Measurements from ENCODE around the gene ZBTB9. TPM values are rescaled to one million over a fixed set of nuclear protein-coding genes. Genes with fewer than 3 reads are reported as not detected.

The ZBTB9 gene
- polyA plus RNA-seq, 2 of the 4 experiments (the other 2 are of a cell fraction): 6.9 to 9.9 TPM

DNA sequence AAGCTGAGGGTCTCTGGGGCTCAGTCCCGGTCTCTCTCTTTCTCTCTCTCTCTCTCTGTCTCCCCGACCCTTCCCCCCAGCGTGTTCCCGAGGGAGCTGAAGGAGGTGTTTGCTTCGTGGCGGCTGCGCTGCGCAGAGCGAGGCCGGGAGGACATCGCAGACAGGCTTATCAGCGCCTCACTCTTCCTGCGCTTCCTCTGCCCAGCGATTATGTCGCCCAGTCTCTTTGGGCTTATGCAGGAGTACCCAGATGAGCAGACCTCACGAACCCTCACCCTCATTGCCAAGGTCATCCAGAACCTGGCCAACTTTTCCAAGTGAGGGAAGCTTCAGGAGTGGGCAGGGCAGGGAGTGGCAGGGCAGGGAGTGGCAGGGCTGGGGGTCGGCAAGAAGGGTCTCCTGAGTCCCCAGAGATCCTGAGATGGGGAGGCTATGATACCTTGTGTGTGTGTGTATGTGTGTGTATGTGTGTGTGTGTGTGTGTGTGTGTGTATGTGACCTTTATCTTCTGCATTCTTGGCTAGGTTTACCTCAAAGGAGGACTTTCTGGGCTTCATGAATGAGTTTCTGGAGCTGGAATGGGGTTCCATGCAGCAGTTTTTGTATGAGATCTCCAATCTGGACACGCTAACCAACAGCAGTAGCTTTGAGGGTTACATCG is 13.6 kb upstream of the ZBTB9 start:
- CTCF ChIA-PET: interaction anchor here (1.3 kb wide), 1 partner anchor 260 kb away, joined by 3 read pairs; no protein-coding TSS in a partner anchor

DNA sequence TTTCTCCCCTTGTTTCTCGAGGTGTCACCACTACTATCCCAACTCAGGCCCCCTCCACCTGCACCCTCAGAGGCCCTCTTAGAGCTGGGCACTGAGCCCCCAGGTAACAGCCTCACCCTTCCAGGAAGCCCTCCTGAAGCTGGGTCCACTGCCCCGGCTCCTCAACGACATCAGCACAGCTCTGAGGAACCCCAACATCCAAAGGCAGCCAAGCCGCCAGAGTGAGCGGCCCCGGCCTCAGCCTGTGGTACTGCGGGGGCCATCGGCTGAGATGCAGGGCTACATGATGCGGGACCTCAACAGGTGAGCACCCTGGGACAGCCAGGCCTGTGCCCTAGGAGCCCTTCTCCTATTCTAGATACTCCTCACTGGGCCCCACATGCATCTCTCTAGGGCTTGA is 12.9 kb upstream of the ZBTB9 start:
- no peaks in the 10 kb centered on the region for H3K4me1 ChIP-seq
- DNase-seq (ENCODE audit: low read depth in 1 of 2, low spot score in 1 of 2) (no peak), ATAC-seq (no peak), FAIRE-seq (no peak)
- H3K4me2 ChIP-seq: no peak overlapping the region
- no peak overlapping the region for H3K4me3 ChIP-seq
- no peak for TF ChIP-seq CBX2 (IDR thresholded peaks at IDR 0.05; ENCODE audit: borderline replicate concordance, low read depth)
- TF ChIP-seq RFX5 (IDR thresholded peaks at IDR 0.05): no peak
- TF ChIP-seq BHLHE40 (IDR thresholded peaks at IDR 0.05; ENCODE audit: low read depth, low read length): no peak
- no peak for TF ChIP-seq MAZ (IDR thresholded peaks at IDR 0.05; ENCODE audit: borderline replicate concordance, low read depth, low read length)
- no peak for TF ChIP-seq CBX8 (IDR thresholded peaks at IDR 0.05)
- no peak for TF ChIP-seq FOXS1 (CRISPR knock-in tag; IDR thresholded peaks at IDR 0.05)
- no peak for TF ChIP-seq CHD2 (IDR thresholded peaks at IDR 0.05; ENCODE audit: low read length, partially characterized antibody)
- no peak for TF ChIP-seq EHF (CRISPR knock-in tag; IDR thresholded peaks at IDR 0.05)
- TF ChIP-seq NFE2L2 (conservative IDR thresholded peaks at IDR 0.05; ENCODE audit: low read length): no peak
- no peak for TF ChIP-seq ZC3H11A (IDR thresholded peaks at IDR 0.05)
- TF ChIP-seq, protein P1, sequence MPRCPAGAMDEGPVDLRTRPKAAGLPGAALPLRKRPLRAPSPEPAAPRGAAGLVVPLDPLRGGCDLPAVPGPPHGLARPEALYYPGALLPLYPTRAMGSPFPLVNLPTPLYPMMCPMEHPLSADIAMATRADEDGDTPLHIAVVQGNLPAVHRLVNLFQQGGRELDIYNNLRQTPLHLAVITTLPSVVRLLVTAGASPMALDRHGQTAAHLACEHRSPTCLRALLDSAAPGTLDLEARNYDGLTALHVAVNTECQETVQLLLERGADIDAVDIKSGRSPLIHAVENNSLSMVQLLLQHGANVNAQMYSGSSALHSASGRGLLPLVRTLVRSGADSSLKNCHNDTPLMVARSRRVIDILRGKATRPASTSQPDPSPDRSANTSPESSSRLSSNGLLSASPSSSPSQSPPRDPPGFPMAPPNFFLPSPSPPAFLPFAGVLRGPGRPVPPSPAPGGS (IDR thresholded peaks at IDR 0.05): no peak
- TF ChIP-seq, protein P2, sequence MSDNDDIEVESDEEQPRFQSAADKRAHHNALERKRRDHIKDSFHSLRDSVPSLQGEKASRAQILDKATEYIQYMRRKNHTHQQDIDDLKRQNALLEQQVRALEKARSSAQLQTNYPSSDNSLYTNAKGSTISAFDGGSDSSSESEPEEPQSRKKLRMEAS (IDR thresholded peaks at IDR 0.05): no peak
- no peak for TF ChIP-seq RAD21 (conservative IDR thresholded peaks at IDR 0.05 in 1 of 2, IDR thresholded peaks at IDR 0.05 in 1 of 2)
- TF ChIP-seq MAFK (IDR thresholded peaks at IDR 0.05; ENCODE audit: partially characterized antibody): no peak
- no peak for TF ChIP-seq CEBPB (IDR thresholded peaks at IDR 0.05)
- no peak for TF ChIP-seq PHF8 (IDR thresholded peaks at IDR 0.05; ENCODE audit: borderline replicate concordance, low read depth)
- no peak for TF ChIP-seq RCOR1 (IDR thresholded peaks at IDR 0.05; ENCODE audit: low read depth, low read length)
- H3K27ac ChIP-seq: no peak overlapping the region
- CTCF ChIA-PET: interaction anchor here (1.8 kb wide), 1 partner anchor 16 kb away, joined by 7 read pairs; no protein-coding TSS in a partner anchor
- 73% methylated on average over 2 of the region's 9 CpGs for WGBS (ENCODE audit: missing lambda C conversion rate)
- POLR2A ChIA-PET: interaction anchor here (1.1 kb wide), 1 partner anchor 10 kb away, joined by 3 read pairs; no protein-coding TSS in a partner anchor
- H3K9me3 ChIP-seq: no peaks in the 10 kb centered on the region

More for the DNA sequence above, 13.6 kb upstream of the ZBTB9 start:
- POLR2A ChIA-PET: interaction anchor here (1.0 kb wide), 1 partner anchor 14 kb away, joined by 4 read pairs; the partner anchor contains the start of gene ZBTB9
- ATAC-seq: no peak
- WGBS (ENCODE audit: missing lambda C conversion rate): 82% methylated on average over 18 of the region's 19 CpGs
- no peak for FAIRE-seq
- TF ChIP-seq NR3C1 (IDR thresholded peaks at IDR 0.05): no peak
- Histone ChIP-seq H3K27ac (no peak overlapping the region), H3K4me2 (no peak overlapping the region), H3K4me1 (no peaks in the 10 kb centered on the region), H3K4me3 (no peak overlapping the region), H3K9me3 (no peaks in the 10 kb centered on the region)
- DNase-seq (ENCODE audit: low read depth in 1 of 2, low spot score in 1 of 2): no peak

DNA sequence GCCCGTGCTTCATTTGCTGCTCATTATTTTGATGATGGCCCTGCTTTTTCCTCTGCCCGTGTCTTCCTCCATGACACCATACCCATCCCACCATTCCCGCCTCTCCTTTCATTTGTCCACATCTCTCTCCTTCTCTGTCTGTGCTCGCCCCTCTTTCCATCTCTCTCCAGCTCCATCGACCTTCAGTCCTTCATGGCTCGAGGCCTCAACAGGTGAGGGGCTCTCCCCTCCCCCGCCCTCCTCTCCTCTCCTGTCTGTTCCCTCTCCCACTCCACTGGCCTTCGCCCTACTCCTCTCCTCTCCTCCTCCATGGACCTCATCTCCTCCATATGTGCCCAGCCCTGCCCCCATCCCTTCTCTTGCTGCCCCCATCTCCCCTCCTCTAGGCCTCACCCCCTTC is 12.1 kb upstream of the ZBTB9 start:
- no peak overlapping the region for H3K27ac ChIP-seq
- WGBS (ENCODE audit: missing lambda C conversion rate): 79% methylated on average over 6 of the region's 8 CpGs
- no peak for TF ChIP-seq ZC3H11A (IDR thresholded peaks at IDR 0.05)
- TF ChIP-seq CBX2 (IDR thresholded peaks at IDR 0.05; ENCODE audit: borderline replicate concordance, low read depth): no peak
- no peak for TF ChIP-seq TP53 (CRISPR knock-in tag; IDR thresholded peaks at IDR 0.05)
- no peak for TF ChIP-seq EHF (CRISPR knock-in tag; IDR thresholded peaks at IDR 0.05)
- TF ChIP-seq CEBPB (IDR thresholded peaks at IDR 0.05): no peak
- TF ChIP-seq, protein P2 (IDR thresholded peaks at IDR 0.05): no peak
- TF ChIP-seq HDAC2 (IDR thresholded peaks at IDR 0.05): no peak
- no peak for TF ChIP-seq RNF2 (IDR thresholded peaks at IDR 0.05; ENCODE audit: borderline replicate concordance, low read depth)
- TF ChIP-seq POLR2A (IDR thresholded peaks at IDR 0.05; ENCODE audit: low read length): no peak
- no peak for TF ChIP-seq KDM1A (IDR thresholded peaks at IDR 0.05; ENCODE audit: low read depth)
- TF ChIP-seq TFCP2L1 (CRISPR knock-in tag; IDR thresholded peaks at IDR 0.05): no peak
- no peak for TF ChIP-seq HOXB5 (CRISPR knock-in tag; IDR thresholded peaks at IDR 0.05)
- no peak for TF ChIP-seq NR3C1 (IDR thresholded peaks at IDR 0.05)
- TF ChIP-seq RARB (CRISPR knock-in tag; IDR thresholded peaks at IDR 0.05): no peak
- TF ChIP-seq RCOR1 (IDR thresholded peaks at IDR 0.05; ENCODE audit: low read depth, low read length): no peak
- no peak for TF ChIP-seq MAZ (IDR thresholded peaks at IDR 0.05; ENCODE audit: borderline replicate concordance, low read depth, low read length)
- TF ChIP-seq HEYL (CRISPR knock-in tag; IDR thresholded peaks at IDR 0.05): no peak
- TF ChIP-seq, protein P3, sequence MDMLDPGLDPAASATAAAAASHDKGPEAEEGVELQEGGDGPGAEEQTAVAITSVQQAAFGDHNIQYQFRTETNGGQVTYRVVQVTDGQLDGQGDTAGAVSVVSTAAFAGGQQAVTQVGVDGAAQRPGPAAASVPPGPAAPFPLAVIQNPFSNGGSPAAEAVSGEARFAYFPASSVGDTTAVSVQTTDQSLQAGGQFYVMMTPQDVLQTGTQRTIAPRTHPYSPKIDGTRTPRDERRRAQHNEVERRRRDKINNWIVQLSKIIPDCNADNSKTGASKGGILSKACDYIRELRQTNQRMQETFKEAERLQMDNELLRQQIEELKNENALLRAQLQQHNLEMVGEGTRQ (IDR thresholded peaks at IDR 0.05): no peak
- no peak for TF ChIP-seq ESRRA (IDR thresholded peaks at IDR 0.05; ENCODE audit: borderline replicate concordance, low read length)
- CTCF ChIA-PET: interaction anchor here (1.8 kb wide), 1 partner anchor 17 kb away, joined by 7 read pairs; no protein-coding TSS in a partner anchor
- no peak for FAIRE-seq
- no peaks in the 10 kb centered on the region for H3K4me1 ChIP-seq
- ATAC-seq: no peak
- POLR2A ChIA-PET: interaction anchor here (1.1 kb wide), 1 partner anchor 11 kb away, joined by 3 read pairs; no protein-coding TSS in a partner anchor
- no peak overlapping the region for H3K4me2 ChIP-seq
- H3K9me3 ChIP-seq: no peaks in the 10 kb centered on the region
- no peak overlapping the region for H3K4me3 ChIP-seq
- no peak for DNase-seq (ENCODE audit: low read depth in 1 of 2, low spot score in 1 of 2)

All from A549 (cell line).